HG02938 (cell line): ENCODE measurements around the gene RIMS1.

Experiments used
- ATAC-seq: cut with Tn5 transposase; IDR thresholded peaks from one replicate; pipeline ENCODE4 v1.9.1; 2021; ENCODE audit warnings: mild to moderate bottlenecking, moderate library complexity; ENCODE audit not compliant: unreplicated experiment

Gene RIMS1

DNA sequence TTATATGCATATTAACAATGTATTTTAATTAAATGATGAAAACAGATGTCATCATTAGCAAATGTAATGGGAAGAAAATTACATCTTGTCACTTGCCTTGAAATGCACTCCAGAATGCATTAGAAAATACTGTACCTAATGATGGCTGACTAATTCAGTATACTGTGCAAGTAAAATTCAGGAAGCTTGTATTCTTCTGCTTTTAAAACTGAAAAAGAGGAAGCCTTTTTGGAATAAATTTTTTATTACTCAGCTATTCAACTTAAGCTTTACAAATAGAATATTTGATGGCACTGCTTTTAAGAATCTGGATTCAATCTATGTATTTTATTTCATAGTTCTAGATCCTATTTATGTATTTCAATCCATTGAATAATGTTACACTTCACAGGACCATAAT lies 195.5 kb downstream of the RIMS1 start:
- no peak for ATAC-seq

GRCh38 chr6:72083976-72084375 lies 197.6 kb downstream of the RIMS1 start:
- no peak for ATAC-seq

DNA sequence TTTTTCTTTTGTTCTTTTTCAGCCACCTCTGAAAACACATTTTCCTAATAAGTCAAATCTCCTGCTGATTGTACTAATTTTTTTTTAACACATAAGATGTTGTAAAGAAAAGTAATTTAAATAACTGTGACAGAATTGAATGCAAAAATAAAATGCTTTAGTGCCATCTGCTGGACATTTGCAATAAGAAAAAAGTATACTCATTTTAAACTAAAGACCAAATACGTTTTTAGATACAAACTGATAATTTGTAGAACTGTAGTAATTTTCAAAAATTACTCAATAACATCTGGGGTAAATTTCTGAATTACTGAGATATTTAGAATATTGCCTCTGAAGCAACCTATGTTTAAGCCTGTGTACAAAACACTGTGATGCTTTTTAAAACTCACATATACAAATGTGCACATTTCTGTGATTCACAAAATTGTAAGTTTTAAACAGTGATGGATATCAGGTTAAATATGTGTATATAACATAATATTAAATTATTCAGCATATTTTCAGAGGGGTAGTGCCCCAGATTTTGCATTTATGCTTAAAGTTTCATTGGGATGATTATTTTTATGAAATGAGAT lies 198.7 kb downstream of the RIMS1 start:
- no peak for ATAC-seq

DNA sequence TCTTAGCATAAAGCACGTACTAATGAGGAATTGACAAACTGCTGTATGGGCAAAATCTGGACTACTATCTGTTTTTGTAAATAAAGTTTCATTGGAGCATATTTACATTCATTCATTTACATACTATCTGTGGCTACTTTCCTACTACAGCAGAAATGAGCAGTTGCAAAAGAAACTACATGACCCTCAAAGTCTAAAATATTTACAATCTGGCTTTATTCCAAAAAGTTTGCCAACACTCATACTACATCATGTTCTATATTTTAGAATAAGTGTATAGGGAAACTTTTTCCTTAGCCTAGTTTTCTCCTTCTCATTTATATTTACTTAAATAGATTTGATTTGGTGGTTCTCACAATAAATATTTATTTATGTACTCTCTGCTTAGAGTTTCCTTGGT lies 208.2 kb downstream of the RIMS1 start:
- ATAC-seq, result no peak

- ATAC-seq, result no peak
Observed at GRCh38 chr6:72102561-72102960, 216.2 kb downstream of the RIMS1 start.

DNA sequence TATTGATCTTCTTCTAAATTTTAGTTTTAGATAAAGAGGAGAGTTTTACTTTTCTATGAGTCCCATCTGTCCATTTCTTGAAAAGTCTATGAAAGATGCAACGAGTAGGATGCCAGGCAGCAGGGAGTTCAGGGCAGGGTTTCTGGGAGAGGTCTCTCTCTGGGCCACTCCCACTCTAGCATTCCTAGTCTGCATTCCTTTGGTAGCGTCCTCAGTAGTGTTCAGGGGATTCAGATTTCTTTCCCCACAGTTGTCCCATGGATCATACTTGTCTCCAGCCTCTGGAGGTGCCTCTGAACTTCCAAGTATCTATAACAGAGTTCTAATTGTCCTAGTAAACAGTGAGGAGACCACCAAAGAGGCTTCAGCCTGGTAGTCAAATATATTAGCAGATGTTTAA lies 225.3 kb downstream of the RIMS1 start:
- no peak for ATAC-seq

DNA sequence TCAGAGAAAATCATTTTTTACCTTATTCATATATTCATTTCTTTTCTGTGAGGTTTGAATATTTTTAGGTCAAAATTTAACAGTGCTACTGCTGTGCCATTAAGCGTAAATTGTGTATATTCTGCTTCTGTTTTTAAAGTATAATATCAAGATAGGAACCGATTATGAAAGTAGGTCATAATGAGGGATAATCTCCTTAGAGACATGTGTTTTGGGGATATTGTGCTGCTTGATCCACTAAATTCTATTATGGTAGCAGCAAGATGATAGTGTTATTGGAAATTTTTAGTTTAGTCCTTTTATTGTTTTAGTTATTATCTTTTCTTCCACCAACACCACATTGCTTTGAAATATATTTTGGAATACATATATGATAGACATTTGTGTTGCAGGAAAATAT lies 244.0 kb downstream of the RIMS1 start:
- no peak for ATAC-seq

DNA sequence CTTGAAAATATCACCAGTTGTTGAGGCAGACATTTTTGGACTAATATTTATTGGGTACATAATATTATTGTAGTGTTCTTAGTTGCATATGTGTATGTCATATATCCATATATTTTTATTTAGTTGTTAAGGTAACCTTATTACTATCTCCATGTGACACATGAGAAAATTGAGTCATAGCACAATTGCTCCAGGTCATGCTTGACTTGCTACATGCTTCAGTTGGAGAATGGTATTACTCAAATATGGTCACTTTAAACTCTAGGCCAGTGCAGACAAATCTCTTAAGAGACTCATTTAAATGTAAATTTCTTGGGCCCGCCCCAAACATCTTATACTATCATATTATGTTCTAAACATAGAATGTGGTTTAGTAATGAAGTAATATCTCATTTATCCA lies 246.1 kb downstream of the RIMS1 start:
- ATAC-seq, result peak; percentile 58

DNA sequence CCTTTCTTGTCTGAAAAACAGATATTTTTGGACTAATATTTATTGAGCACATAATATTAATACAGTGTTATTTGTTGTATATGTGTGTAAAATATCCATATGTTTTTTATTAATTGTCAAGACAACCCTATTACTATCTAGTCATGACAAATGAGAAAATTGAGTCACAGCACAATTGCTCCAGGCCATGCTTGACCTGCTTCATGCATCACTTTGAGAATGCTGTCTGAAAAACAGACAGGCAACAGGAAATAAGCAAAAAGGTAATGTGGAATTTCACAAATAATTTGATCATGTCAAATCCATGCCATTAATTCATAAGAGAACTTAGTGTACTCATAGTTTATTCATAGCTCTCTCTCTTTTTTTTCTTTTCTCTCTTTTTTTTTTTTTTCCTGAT lies 246.5 kb downstream of the RIMS1 start:
- ATAC-seq, result no peak

DNA sequence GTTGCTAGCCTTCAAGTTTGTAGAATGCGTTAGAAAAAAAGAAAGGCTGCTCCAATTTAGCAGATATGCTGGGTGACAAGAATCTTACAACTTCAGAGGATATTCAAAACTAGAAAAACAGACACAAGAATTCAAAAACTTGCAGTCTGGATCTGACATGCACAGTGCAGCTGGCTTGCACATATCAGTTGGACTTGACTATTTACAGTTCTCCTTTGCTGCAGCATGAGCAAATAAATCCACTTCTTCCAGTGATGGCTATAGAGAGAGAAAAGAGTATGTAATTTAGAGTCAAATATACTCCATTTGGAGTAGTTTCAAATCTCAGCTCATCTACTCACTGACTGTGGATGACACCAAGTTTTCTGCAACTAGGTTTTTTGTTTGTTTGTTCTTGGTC lies 247.0 kb downstream of the RIMS1 start:
- no peak for ATAC-seq

- no peak for ATAC-seq
Observed at GRCh38 chr6:72140795-72141194, 254.4 kb downstream of the RIMS1 start.

GRCh38 chr6:72149715-72150114 lies 263.4 kb downstream of the RIMS1 start:
- no peak for ATAC-seq

DNA sequence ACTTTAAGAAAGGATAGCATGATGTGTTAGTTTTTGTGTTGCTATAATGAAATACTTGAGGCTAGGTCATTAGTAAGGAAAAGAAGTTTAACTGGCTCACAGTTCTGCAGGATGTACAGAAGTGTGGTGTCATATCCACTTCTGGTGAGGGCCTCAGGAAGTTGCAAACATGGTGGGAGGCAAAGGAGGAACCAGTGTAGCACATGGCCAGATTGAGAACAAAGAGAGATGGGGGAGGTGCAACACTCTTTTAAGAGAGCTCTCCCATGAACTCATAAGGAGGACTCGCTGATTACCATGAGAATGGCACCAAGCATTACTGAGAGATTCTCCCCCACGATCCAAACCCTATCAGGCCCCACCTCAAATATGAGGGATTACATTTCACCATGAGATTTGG lies 265.4 kb downstream of the RIMS1 start:
- ATAC-seq, result no peak

DNA sequence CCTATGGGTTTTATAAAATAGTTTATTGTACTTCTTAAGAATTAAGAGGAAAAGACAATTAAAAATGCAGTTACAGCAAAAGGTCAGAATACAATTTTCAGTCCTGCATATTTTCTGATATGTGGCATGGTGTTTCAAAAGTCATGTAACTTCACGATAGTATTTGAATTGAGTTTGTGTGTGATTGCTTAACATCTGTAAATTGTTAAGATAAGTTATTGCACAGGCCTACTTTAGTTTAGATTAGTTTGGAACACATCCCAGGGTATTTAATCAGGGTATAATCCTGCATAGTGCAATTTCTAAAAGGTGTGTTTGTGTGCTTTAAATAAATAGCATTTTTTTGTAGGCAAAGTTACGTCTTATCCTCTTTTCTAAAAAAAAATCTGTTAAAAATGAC lies 289.6 kb downstream of the RIMS1 start:
- ATAC-seq, result no peak

GRCh38 chr6:72182337-72183246 lies 296.2 kb downstream of the RIMS1 start:
- ATAC-seq, result peak; percentile 73

- ATAC-seq, result no peak
Observed at GRCh38 chr6:72203983-72204382, 317.6 kb downstream of the RIMS1 start.

DNA sequence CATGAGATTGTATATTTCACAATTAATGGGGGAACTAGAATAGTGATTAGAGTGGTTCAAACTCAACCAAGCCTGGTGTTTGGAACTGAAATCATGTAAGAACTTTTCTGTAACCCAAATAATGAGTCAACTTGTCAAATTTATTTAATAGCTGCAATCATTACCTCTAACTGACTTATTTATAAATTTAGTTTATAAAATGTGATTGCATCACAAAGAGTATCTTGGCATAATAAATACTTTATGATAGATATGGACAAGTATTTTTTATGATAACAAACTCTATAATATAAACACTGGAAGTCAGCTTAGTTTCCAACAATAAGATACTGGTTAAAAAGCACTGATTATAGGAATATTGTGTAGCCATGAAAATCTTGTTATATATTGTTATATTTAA lies 319.1 kb downstream of the RIMS1 start:
- ATAC-seq, result no peak

GRCh38 chr6:72206606-72207005 lies 320.3 kb downstream of the RIMS1 start:
- no peak for ATAC-seq

DNA sequence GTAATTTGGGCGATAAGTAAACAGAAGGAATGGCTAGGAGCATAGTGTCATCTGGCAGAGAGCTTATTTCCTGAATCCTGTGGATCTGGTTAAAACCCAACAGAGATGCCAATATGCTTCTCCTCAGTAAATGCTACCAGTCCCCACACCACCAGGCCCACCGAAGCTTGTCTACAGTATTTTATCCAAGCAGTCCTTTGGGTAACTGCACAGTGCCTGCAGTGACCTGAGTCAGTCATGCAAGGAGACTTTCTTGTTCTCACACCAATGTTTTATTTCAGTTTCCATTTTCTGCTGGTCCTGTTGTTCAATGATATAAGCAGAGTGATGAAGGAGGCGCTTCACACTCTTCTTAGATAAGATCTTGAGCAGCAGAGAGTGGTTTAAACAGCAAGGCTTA lies 326.3 kb downstream of the RIMS1 start:
- ATAC-seq, result no peak

DNA sequence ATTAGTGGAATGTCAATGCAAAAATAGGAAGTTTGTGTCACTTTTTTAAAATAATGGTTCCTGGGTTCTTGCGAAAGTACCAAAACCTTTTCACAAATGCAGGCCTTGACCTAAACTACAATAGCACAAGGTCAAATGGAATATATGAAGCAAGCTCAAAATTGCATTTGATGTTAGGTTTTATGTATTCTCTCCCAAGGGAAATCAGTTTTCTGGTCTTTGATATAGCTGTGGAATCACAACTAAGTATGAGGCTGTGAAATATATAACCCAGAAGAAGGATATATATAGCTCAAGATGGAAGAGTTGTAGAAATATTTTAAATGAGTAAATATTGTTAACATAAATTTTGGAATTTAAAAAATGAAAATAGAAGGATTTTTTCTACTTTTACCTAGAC lies 327.3 kb downstream of the RIMS1 start:
- no peak for ATAC-seq

GRCh38 chr6:72216222-72217068 lies 330.1 kb downstream of the RIMS1 start:
- ATAC-seq, result no peak

- ATAC-seq, result no peak
Observed at GRCh38 chr6:72217626-72218025, 331.3 kb downstream of the RIMS1 start.
